NCI-H2029 (cell line): Measurements from ENCODE around the gene CYP26A1.

ENCODE experiments used
- DNase-seq: peaks from one replicate; lab custom pipeline; 2025; lab: John Stamatoyannopoulos, UW

CYP26A1 gene

DNA sequence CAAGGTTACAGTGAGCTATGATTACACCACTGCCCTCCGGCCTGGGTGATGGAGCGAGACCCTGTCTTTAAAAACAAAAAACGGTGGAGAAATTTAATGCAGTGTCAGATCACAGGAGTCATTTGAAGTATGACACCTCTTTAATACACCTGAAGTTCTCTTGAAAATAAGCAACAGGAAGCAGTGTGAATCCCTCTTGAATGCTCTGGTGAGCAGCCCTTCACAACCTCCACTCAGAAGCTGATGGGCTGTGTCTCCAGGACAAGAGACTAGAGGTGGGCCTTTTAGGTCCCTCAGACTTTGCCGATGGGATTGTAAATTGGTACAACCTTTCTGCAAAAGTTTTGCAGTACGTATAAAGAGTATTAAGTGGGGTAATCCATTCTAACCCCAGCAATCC lies 50.1 kb downstream of the CYP26A1 start:
- no peak for DNase-seq

DNA sequence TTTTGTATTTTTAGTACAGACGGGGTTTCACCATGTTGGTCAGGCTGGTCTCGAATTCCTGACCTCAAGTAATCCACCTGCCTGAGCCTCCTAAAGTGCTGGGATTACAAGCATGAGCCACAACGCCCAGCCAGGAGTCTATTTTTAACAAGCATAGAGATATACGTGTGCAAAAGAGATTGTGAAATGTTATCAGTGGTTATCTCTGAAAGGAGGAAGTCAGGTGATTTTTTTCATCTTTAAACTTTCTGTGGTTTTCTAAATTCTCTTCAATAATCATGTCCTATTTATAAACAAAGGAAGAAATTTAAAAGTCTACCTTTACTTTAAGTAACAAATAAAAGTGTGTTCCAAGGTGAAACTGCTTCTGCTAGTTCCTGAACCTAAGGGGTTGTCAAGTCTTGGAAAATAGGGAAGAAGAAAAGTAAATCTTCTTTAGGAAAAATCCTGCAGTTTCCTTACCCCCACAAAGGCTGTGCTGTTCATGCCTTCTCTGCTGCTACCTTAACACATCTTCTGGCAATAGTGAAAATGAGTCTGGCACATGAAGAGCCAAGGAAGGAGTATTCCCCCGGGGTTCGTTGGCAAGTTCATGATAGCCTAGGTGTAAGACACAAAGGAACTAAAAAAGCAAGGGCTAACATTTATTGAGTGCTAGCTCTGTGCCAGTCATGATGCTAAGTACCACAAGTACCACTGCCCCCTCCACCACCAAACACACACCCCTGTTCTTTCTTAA lies 51.1 kb downstream of the CYP26A1 start:
- no peak for DNase-seq

DNA sequence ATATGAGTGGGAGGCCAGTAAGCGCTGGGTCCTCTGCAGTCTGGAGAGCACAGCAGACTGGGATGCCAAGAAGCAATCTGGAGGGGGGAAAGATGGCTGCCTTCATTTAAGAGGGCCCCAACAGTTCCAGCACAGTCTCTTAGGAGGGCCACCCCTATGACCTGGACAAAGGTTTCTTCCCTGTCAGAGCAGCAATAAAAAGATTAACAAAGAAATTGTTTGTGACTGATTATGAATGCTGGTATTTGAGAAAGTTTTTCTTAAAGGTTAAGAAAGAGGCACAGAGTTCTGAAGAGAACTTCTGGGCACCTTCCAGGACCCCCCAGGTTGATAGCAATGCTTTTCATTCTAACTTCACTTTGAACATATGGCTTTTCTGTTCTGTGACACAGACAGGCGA lies 52.3 kb downstream of the CYP26A1 start:
- no peak for DNase-seq

DNA sequence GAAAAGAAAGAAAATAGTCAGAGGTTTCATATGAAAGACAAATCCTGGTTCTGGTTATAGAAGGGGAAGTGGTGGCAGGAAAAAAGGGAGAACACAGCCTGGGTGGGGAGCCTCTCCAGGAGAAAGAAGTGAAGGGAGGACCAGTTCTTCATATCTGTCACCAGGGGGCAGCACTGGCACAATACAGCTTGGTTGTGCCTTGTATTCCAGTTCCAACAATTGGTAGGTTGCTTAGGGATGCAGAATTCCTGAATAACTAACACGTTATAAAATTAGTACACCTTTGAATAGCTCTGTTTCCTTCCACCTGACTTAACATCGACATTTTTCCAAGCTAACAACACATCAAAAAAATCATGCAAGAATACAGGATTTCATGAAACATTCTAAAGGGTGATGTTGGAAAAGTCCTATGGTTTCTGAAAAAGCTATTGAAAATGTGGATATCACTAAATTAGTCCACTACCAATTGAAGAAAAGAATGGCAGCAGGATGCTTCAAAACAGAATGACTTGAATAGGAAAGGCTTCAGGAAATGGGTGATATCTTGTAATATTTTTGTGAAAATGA lies 52.9 kb downstream of the CYP26A1 start:
- no peak for DNase-seq
